Thoracic aorta (tissue), 2 donors: ENCODE data around the gene S100A10. TPM values are rescaled to one million over a fixed set of nuclear protein-coding genes. Genes with fewer than 3 reads are reported as not detected.

Source experiments
- ATAC-seq: fragments of 150-250 bp; one replicate; pipeline ENCODE4 v1.8.0; 2017; ENCODE audit warnings: low read depth; ENCODE audit not compliant: insufficient number of reproducible peaks, low FRiP score
- DNase-seq: peaks from one replicate; pipeline ENCODE4 v3.0.0-alpha.2; 2020; ENCODE audit warnings: low spot score
- H3K27ac ChIP-seq, 2 donors: fragments of 200-600 bp; sonication (generic); 1 replicate in 1 of 2; 2 replicates in 1 of 2; pipeline ENCODE4 v1.5.1; 2016; ENCODE audit warnings: mild to moderate bottlenecking in 2 of 2, moderate library complexity in 2 of 2
- H3K27me3 ChIP-seq: fragments of 200-600 bp; sonication (generic); replicated peaks from 2 replicates; pipeline ENCODE4 v1.6.0; 2016; ENCODE audit warnings: mild to moderate bottlenecking; ENCODE audit not compliant: insufficient read depth
- H3K36me3 ChIP-seq: fragments of 200-600 bp; sonication (generic); one replicate; pipeline ENCODE4 v1.5.1; 2016
- H3K4me1 ChIP-seq, 2 donors: fragments of 200-600 bp; sonication (generic); 1 replicate in 1 of 2; 2 replicates in 1 of 2; pipeline versions ENCODE4 v1.5.1 to v1.6.0; 2016; ENCODE audit warnings: low read depth in 2 of 2, mild to moderate bottlenecking in 1 of 2; ENCODE audit not compliant: control insufficient read depth in 1 of 2
- H3K4me3 ChIP-seq: fragments of 200-600 bp; sonication (generic); 2 replicates; pipeline ENCODE4 v1.5.1; 2016; ENCODE audit warnings: mild to moderate bottlenecking
- H3K9me3 ChIP-seq: fragments of 200-600 bp; sonication (generic); 2 replicates; pipeline ENCODE4 v1.5.1; 2016
- total RNA-seq, 2 donors: library from RNA; depleted of rRNA; stranded (reverse); fragments of >200 nt; gene quantifications; one replicate each; pipeline versions ENCODE4 v1.1.0 to v1.2.3, GENCODE V29; 2016
- TF ChIP-seq, protein P1 (sequence below): fragments of 200-600 bp; sonication (generic); IDR thresholded peaks from one replicate; pipeline ENCODE4 v1.5.1; 2019; ENCODE audit warnings: antibody characterized with exemption

Gene S100A10
- total RNA-seq, 2 donors from 2014 or later, result 47.0 to 107 TPM

- ATAC-seq, result no peak
Measured at GRCh38 chr1:151939141-151939540, 54.5 kb downstream of the S100A10 start.

GRCh38 chr1:151936653-151937052 is 57.0 kb downstream of the S100A10 start:
- Histone ChIP-seq H3K9me3 (no peaks in the 10 kb centered on the region), H3K27me3 (no peaks in the 10 kb centered on the region), H3K4me1 (peaks cover 1 to 9% of the 10 kb centered on the region in 2 donors), H3K4me3 (no peak overlapping the region), H3K27ac (no peak overlapping the region), H3K36me3 (no peaks in the 10 kb centered on the region)
- ATAC-seq (no peak), DNase-seq (no peak)
- TF ChIP-seq, protein P1, sequence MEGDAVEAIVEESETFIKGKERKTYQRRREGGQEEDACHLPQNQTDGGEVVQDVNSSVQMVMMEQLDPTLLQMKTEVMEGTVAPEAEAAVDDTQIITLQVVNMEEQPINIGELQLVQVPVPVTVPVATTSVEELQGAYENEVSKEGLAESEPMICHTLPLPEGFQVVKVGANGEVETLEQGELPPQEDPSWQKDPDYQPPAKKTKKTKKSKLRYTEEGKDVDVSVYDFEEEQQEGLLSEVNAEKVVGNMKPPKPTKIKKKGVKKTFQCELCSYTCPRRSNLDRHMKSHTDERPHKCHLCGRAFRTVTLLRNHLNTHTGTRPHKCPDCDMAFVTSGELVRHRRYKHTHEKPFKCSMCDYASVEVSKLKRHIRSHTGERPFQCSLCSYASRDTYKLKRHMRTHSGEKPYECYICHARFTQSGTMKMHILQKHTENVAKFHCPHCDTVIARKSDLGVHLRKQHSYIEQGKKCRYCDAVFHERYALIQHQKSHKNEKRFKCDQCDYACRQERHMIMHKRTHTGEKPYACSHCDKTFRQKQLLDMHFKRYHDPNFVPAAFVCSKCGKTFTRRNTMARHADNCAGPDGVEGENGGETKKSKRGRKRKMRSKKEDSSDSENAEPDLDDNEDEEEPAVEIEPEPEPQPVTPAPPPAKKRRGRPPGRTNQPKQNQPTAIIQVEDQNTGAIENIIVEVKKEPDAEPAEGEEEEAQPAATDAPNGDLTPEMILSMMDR, result no peak

More at GRCh38 chr1:151939141-151939540, 54.5 kb downstream of the S100A10 start:
- H3K27ac ChIP-seq, result no peak overlapping the region
- H3K4me1 ChIP-seq, result peaks cover 4 to 18% of the 10 kb centered on the region in 2 donors
- no peaks in the 10 kb centered on the region for H3K9me3 ChIP-seq
- TF ChIP-seq, protein P1, result no peak
- no peak for DNase-seq
- no peaks in the 10 kb centered on the region for H3K36me3 ChIP-seq
- no peaks in the 10 kb centered on the region for H3K27me3 ChIP-seq
- no peak overlapping the region for H3K4me3 ChIP-seq

- Histone ChIP-seq H3K9me3 (no peaks in the 10 kb centered on the region), H3K27me3 (no peaks in the 10 kb centered on the region), H3K4me3 (no peak overlapping the region), H3K4me1 (peaks cover 0 to 3% of the 10 kb centered on the region in 2 donors), H3K27ac (no peak overlapping the region), H3K36me3 (no peaks in the 10 kb centered on the region)
- no peak for ATAC-seq
- no peak for DNase-seq
- TF ChIP-seq, protein P1, result no peak
Measured at GRCh38 chr1:151935894-151936602, 57.6 kb downstream of the S100A10 start.

GRCh38 chr1:151935154-151935553 is 58.5 kb downstream of the S100A10 start:
- Histone ChIP-seq H3K36me3 (no peaks in the 10 kb centered on the region), H3K9me3 (no peaks in the 10 kb centered on the region), H3K4me1 (no peaks in the 10 kb centered on the region), H3K27ac (no peak overlapping the region), H3K27me3 (no peaks in the 10 kb centered on the region), H3K4me3 (no peak overlapping the region)
- DNase-seq (no peak), ATAC-seq (no peak)
- TF ChIP-seq, protein P1, result no peak

- H3K9me3 ChIP-seq, result no peaks in the 10 kb centered on the region
- TF ChIP-seq, protein P1, result peak; percentile 75
- no peaks in the 10 kb centered on the region for H3K36me3 ChIP-seq
- H3K27ac ChIP-seq, result no peak overlapping the region
- ATAC-seq, result peak; percentile 55
- H3K27me3 ChIP-seq, result no peaks in the 10 kb centered on the region
- H3K4me3 ChIP-seq, result no peak overlapping the region
- no peak for DNase-seq
- no peaks in the 10 kb centered on the region for H3K4me1 ChIP-seq
Measured at GRCh38 chr1:151934048-151934493, 59.6 kb downstream of the S100A10 start.

Other genes starting within 250 kb of the S100A10 start
- 10 to 100 TPM; 47.9 to 65.7 TPM for gene MRPL9, start 230.4 kb downstream of the S100A10 start, total RNA-seq
- gene TDRKH, start 203.4 kb downstream of the S100A10 start, total RNA-seq, result 1 to 10 TPM; 3.1 to 3.2 TPM
- not detected for gene LINGO4, start 188.4 kb downstream of the S100A10 start, total RNA-seq
- not detected for gene RORC, start 162.1 kb downstream of the S100A10 start, total RNA-seq
- not detected for gene C2CD4D, start 154.0 kb downstream of the S100A10 start, total RNA-seq
- not detected for gene THEM5, start 140.1 kb downstream of the S100A10 start, total RNA-seq
- 10 to 100 TPM in 1 of 2 donors, 1 to 10 TPM in 1; 7.7 to 23.3 TPM for gene THEM4, start 84.3 kb downstream of the S100A10 start, total RNA-seq
- 100 to 1,000 TPM; 196 to 210 TPM for gene S100A11, start 43.1 kb upstream of the S100A10 start, total RNA-seq
- not detected for gene TCHHL1, start 95.2 kb upstream of the S100A10 start, total RNA-seq
- gene TCHH, start 121.6 kb upstream of the S100A10 start, total RNA-seq, result under 1 TPM; 0.41 to 0.49 TPM
- gene RPTN, start 165.4 kb upstream of the S100A10 start, total RNA-seq, result not detected
- gene HRNR, start 230.3 kb upstream of the S100A10 start, total RNA-seq, result not detected